Stimulated activated CD8-positive, alpha-beta memory T cell treated with anti-CD3 and anti-CD28 coated beads, Interleukin-12 subunit alpha, Interleukin-12 subunit beta, amount 100 ng/mL, for 1 hour (primary cell): ENCODE data around the gene CD2AP.
"Not testable (repeated sequence)": the region's sequence is repeated elsewhere in the genome, so short reads cannot be mapped to it uniquely, and the experiment has no call there.

ENCODE experiments used
- DNase-seq: peaks from one replicate; pipeline ENCODE4 v3.0.0-alpha.2; 2020; ENCODE audit warnings: low read depth

The CD2AP gene

DNA sequence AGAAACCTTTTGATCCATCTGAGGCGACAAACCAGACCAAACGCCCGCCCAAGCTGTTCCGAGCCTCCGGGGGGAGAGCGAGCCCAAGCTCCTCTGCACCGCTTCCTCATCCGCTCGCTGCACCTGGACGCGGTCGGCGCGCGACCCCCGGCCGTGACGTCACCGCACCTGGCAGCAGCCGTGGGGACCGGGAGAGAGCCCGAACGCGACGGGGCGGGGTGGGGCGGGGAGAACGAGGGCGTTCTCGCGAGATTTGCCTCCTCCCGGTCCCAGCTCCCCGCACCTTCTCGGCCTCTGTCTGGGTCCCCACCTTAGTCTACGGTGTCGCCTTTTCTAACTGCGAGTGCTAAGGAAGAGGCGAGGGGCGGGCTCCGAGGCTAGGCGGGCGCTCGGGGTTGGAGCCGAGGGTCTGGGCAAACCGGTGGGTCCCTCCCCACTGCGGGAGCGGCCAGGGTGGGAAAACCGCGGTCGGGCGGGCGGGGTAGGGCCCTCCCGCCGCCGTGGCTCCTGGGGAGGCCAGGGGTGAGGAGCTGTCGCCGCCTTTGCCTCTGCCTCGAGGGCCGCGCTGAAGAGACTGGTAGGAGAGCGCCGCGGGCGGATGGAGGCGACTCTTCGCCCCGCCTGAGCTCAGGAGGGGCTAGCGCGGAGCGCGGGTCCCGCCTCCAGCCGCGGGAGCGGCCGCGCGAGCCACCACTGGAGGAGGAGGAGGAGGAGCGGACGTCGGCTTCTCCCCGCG lies at the start of gene CD2AP:
Gene CD2AP, plus strand, starts transcription at position 293 of the 736 bp plus-strand sequence. CDS start 456 bp downstream, outside the sequence.
- peak; percentile 76 for DNase-seq

- DNase-seq, result no peak
Observed at GRCh38 chr6:47428288-47428687, 49.3 kb upstream of the CD2AP start.

DNA sequence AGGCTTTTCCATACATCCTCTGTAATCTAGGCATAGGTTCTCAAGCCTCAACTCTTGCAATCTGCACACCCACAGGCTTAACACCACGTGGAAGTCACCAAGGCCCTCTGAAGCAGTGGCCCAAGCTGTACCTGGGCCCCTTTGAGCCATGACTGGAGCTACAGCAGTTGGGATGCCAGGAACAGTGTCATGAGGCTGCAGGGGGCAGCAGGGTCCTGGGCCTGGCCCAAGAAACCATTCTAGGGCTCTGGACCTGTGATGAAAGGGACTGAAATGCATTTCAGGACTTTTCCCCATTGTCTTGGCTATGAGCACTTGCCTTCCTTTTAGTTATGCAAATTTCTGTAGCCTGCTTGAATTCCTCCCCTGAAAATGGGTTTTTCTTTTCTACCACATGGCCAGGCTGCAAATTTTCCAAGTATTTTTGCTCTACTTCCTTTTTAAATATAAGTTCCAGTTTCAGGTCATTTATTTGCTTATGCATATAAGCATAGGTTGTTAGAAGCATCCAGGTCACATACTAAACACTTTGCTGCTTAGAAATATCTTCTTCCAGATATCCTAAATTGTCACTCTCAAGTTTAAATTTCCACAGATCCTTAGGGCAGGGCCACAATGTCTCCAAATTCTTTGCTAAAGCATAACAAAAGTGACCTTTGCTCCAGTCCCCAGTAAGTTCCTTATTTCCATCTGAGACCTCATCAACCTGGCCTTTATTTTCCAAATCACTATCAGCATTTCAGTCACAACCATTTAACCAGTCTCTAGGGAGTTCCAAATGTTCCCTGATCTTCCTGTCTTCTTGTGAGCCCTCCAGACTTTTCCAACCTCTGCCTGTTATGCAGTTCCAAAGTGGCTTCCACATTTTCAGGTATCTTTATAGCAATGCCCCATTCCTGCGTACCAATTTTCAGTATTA lies 48.6 kb upstream of the CD2AP start:
- no peak for DNase-seq

DNA sequence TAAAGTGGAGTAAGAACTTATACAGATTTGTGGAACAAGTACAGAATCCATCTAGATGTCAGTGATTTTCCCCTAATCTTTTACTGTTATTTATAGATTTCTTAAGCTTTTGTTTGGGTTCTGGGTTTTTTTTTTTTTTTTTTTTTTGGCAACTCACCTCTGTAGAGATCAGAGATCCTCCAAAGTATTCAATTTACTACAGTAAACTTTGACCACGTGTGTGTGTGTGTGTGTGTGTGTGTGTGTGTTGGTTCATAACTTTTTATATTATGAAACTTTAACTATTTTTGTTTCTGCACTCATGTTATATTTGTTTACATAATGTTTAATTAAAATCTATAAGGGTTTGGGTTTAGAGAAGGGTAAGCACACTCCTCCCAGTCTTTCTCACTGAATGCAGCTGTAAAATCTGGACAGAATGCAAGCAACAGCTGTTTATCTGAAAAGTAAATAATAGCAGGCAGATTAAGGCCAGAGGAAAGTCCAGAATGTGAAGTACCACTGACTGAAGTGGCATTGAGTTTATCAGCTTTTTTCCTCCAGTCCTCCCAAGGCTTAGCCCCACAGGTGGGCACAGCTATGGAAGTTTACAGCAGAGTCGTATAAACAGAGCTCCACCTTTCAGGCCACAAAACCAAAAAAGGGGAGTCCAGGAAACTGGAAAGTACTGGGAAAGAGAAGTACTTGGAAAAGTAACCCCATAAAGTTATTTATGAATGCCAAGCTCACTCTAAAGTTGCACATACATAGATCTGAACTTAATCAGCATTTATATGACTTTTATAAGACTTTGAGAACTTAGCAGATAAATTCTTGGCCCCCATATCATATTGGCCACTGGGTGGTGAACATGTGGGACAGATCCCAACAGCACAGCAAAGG lies 43.0 kb upstream of the CD2AP start:
- DNase-seq, result no peak

GRCh38 chr6:47435254-47435612 lies 42.4 kb upstream of the CD2AP start:
- DNase-seq, result no peak

GRCh38 chr6:47437592-47437991 lies 40.0 kb upstream of the CD2AP start:
- no peak for DNase-seq

GRCh38 chr6:47438481-47439347 lies 38.9 kb upstream of the CD2AP start:
- no peak for DNase-seq

GRCh38 chr6:47439348-47439668 lies 38.3 kb upstream of the CD2AP start:
- DNase-seq, result no peak

GRCh38 chr6:47440719-47441118 lies 36.9 kb upstream of the CD2AP start:
- no peak for DNase-seq

- DNase-seq, result not testable (repeated sequence)
Observed at GRCh38 chr6:47444964-47445363, 32.6 kb upstream of the CD2AP start.

DNA sequence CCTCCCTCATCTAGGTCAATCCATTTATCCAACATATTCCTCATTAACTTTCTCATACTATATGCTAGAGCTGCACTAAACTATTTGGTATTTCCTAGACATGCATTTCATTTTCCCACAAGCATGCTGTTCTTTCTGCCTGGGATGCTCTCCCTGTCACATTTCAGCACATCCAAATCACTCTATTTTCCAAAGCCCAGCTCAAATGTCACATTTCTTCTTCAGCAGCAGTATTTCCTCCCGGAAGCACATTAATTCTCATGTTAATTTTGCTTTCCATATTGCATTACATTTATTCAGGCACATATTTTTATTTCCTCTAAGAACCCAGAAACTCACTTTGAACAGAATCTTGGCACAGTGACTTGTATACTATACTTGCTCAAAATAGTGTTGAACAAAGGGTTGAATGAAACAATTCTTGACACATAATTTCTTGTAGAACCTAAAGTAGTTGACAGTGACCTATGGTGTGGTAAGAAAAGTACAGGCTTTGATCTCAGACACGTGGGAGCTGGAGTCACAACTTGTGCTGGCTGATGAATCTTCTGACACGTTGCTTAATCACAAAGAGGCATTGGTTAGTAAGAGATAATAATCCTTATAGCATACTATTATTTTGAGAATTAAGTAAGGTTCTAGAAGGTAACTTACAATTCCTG lies 30.8 kb upstream of the CD2AP start:
- no peak for DNase-seq

GRCh38 chr6:47447722-47448121 lies 29.9 kb upstream of the CD2AP start:
- no peak for DNase-seq

DNA sequence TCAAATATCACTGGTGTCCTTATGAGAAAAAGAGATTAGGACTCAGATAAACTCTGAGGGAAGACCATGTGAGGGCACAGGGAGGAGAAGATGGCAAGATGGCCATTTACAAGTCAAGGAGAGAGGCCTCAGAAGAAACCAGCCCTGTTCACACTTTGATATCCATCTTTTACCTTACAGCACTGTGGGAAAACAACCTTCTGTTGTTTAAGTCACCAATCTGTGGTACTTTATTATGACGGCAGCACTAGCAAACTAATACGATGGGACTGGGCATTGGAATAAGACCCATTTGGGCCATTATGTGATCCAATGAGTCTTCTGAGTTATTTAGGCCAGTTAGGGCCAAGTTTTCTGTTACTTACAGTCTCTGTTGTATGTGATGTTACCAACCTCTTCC lies 26.4 kb upstream of the CD2AP start:
- DNase-seq, result no peak

DNA sequence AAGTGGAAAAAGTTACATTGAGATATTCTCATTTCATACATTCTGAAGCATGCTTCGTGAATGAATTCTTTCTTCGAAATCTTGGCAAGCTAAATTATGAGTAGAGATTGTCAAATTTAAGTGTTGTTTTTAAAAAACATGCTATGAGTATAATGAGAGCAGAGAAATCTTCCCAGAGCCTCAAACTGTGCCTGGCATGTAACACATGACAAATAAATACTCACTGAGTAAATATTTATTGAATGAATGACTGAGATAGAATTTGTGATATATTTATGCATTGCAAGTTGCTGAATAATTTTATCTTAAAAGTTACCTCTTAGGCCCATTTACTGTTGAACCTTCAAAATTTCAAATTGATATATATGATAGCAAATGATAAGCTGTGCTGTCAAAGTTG lies 24.7 kb upstream of the CD2AP start:
- no peak for DNase-seq

- DNase-seq, result no peak
Observed at GRCh38 chr6:47453372-47453936, 24.1 kb upstream of the CD2AP start.

GRCh38 chr6:47454713-47455396 lies 22.7 kb upstream of the CD2AP start:
- DNase-seq, result no peak

GRCh38 chr6:47455533-47456209 lies 21.9 kb upstream of the CD2AP start:
- no peak for DNase-seq

GRCh38 chr6:47456536-47456975 lies 21.0 kb upstream of the CD2AP start:
- DNase-seq, result no peak

GRCh38 chr6:47457370-47457769 lies 20.2 kb upstream of the CD2AP start:
- DNase-seq, result no peak
